GM23338 (cell line): ENCODE data around the gene PCNT.

Experiments used
- CREB1 ChIP-seq: fragments of 250-450 bp; sonication (Bioruptor Pico); IDR thresholded peaks from 2 replicates; pipeline ENCODE4 v1.5.0; 2020; ENCODE audit warnings: low read depth, mild to moderate bottlenecking, moderate library complexity
- EZH2 ChIP-seq: fragments of 200-600 bp; sonication (generic); IDR thresholded peaks from one replicate; pipeline ENCODE4 v1.8.0; 2017; ENCODE audit warnings: antibody characterized with exemption, mild to moderate bottlenecking, low read depth; ENCODE audit not compliant: unreplicated experiment
- EZH2phosphoT487 ChIP-seq: fragments of 200-600 bp; sonication (generic); IDR thresholded peaks from one replicate; pipeline ENCODE4 v1.8.1; 2018; ENCODE audit warnings: antibody characterized with exemption; ENCODE audit not compliant: unreplicated experiment
- JUNB ChIP-seq: IDR thresholded peaks from one replicate; pipeline ENCODE4 v1.6.1; 2016; ENCODE audit warnings: antibody characterized with exemption; ENCODE audit not compliant: unreplicated experiment
- POLR2AphosphoS5 ChIP-seq: IDR thresholded peaks from 2 replicates; pipeline ENCODE4 v1.6.1; 2016; ENCODE audit warnings: antibody characterized with exemption, low read depth
- STAT1 ChIP-seq: IDR thresholded peaks from one replicate; pipeline ENCODE4 v1.6.1; 2016; ENCODE audit warnings: antibody characterized with exemption; ENCODE audit not compliant: unreplicated experiment
- TF ChIP-seq, protein P1 (sequence below): IDR thresholded peaks from one replicate; pipeline ENCODE4 v1.6.1; 2018; ENCODE audit warnings: antibody characterized with exemption; ENCODE audit not compliant: unreplicated experiment

DNA sequence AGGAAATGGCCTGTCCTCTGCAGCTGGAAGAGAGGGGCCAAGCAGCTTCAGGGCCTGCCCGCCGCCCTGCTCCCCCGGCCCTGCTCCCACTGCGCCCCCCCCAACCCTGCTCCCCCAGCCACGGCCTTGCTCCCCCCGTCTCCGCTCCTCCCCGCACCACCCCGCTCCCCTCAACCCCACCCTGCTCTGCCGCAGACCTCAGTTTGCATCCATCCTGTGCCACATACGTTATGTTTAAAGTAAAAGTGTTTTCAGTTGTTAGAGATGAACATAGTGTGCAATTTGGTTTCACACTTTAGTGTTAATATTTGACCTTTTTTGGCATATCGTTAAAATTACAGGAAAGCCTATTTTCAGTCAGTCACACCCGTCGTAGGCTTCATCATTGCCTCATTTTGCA is 100.7 kb downstream of the PCNT start:
- TF ChIP-seq JUNB: no peak
- TF ChIP-seq STAT1: no peak
- TF ChIP-seq, protein P1, sequence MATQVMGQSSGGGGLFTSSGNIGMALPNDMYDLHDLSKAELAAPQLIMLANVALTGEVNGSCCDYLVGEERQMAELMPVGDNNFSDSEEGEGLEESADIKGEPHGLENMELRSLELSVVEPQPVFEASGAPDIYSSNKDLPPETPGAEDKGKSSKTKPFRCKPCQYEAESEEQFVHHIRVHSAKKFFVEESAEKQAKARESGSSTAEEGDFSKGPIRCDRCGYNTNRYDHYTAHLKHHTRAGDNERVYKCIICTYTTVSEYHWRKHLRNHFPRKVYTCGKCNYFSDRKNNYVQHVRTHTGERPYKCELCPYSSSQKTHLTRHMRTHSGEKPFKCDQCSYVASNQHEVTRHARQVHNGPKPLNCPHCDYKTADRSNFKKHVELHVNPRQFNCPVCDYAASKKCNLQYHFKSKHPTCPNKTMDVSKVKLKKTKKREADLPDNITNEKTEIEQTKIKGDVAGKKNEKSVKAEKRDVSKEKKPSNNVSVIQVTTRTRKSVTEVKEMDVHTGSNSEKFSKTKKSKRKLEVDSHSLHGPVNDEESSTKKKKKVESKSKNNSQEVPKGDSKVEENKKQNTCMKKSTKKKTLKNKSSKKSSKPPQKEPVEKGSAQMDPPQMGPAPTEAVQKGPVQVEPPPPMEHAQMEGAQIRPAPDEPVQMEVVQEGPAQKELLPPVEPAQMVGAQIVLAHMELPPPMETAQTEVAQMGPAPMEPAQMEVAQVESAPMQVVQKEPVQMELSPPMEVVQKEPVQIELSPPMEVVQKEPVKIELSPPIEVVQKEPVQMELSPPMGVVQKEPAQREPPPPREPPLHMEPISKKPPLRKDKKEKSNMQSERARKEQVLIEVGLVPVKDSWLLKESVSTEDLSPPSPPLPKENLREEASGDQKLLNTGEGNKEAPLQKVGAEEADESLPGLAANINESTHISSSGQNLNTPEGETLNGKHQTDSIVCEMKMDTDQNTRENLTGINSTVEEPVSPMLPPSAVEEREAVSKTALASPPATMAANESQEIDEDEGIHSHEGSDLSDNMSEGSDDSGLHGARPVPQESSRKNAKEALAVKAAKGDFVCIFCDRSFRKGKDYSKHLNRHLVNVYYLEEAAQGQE: no peak
- no peak for TF ChIP-seq EZH2
- TF ChIP-seq CREB1 (CRISPR knock-in tag): no peak
- TF ChIP-seq EZH2phosphoT487: no peak
- TF ChIP-seq POLR2AphosphoS5: no peak
